GM23338 (cell line): Measurements from ENCODE around the gene OS9. TPM values are rescaled to one million over a fixed set of nuclear protein-coding genes. Genes with fewer than 3 reads are reported as not detected.
"Not testable (repeated sequence)": the region's sequence is repeated elsewhere in the genome, so short reads cannot be mapped to it uniquely, and the experiment has no call there.

ENCODE experiments used
- ATAC-seq: fragments of 200-7000 bp; cut with Tn5 transposase; 3 replicates; pipeline ENCODE4 v1.9.1; 2020
- DNase-seq: peaks from one replicate; pipeline ENCODE4 v3.0.0-alpha.2; 2015; ENCODE audit warnings: low spot score
- H2AFZ ChIP-seq: fragments of 200-600 bp; sonication (generic); 2 replicates; pipeline ENCODE4 v1.8.0; 2016; ENCODE audit warnings: antibody characterized with exemption, mild to moderate bottlenecking, moderate library complexity
- H3F3A ChIP-seq: fragments of 200-600 bp; sonication (generic); replicated peaks from 2 replicates; pipeline ENCODE4 v1.8.0; 2017; ENCODE audit warnings: antibody characterized with exemption, mixed run types, low read depth
- H3K27ac ChIP-seq: fragments of 200-600 bp; sonication (generic); 2 replicates; pipeline ENCODE4 v1.6.1; 2016; ENCODE audit warnings: low read depth
- H3K27me3 ChIP-seq: fragments of 200-600 bp; sonication (generic); 2 replicates; pipeline ENCODE4 v1.8.0; 2016; ENCODE audit warnings: mild to moderate bottlenecking, mixed run types, moderate library complexity; ENCODE audit not compliant: insufficient read depth
- H3K36me3 ChIP-seq: fragments of 200-600 bp; sonication (generic); 2 replicates; pipeline ENCODE4 v1.8.0; 2016; ENCODE audit warnings: mild to moderate bottlenecking; ENCODE audit not compliant: insufficient read depth
- H3K4me1 ChIP-seq: fragments of 200-600 bp; sonication (generic); 2 replicates; pipeline ENCODE4 v1.8.0; 2016; ENCODE audit warnings: mild to moderate bottlenecking, moderate library complexity; ENCODE audit not compliant: insufficient read depth
- H3K4me2 ChIP-seq: fragments of 200-600 bp; sonication (generic); 2 replicates; pipeline ENCODE4 v1.7.1; 2017; ENCODE audit warnings: mixed run types
- H3K4me3 ChIP-seq: fragments of 200-600 bp; sonication (generic); 2 replicates; pipeline ENCODE4 v1.6.1; 2016; ENCODE audit warnings: mixed run types
- H3K79me2 ChIP-seq: fragments of 200-600 bp; sonication (generic); replicated peaks from 2 replicates; pipeline ENCODE4 v1.8.0; 2017; ENCODE audit warnings: mild to moderate bottlenecking; ENCODE audit not compliant: insufficient read depth
- H3K9me2 ChIP-seq: fragments of 200-600 bp; sonication (generic); 2 replicates; pipeline ENCODE4 v1.8.0; 2017; ENCODE audit not compliant: insufficient read depth
- H4K20me1 ChIP-seq: fragments of 200-600 bp; sonication (generic); replicated peaks from 2 replicates; pipeline ENCODE4 v1.8.0; 2017; ENCODE audit warnings: mild to moderate bottlenecking; ENCODE audit not compliant: insufficient read depth
- H3K27ac Mint-ChIP-seq: 2 replicates; pipeline ENCODE4 v1.8.0; 2020; ENCODE audit warnings: inconsistent platforms, mild to moderate bottlenecking, moderate library complexity, mixed read lengths
- H3K27me3 Mint-ChIP-seq: 3 replicates; pipeline ENCODE4 v1.8.0; 2022; ENCODE audit warnings: low read depth, mild to moderate bottlenecking, moderate library complexity, mixed read lengths, inconsistent platforms; ENCODE audit not compliant: insufficient read depth, poor library complexity
- H3K36me3 Mint-ChIP-seq: 3 replicates; pipeline ENCODE4 v1.8.0; 2021; ENCODE audit warnings: low read depth, mild to moderate bottlenecking, inconsistent platforms, moderate library complexity, mixed read lengths
- H3K4me1 Mint-ChIP-seq: 3 replicates; pipeline ENCODE4 v1.8.0; 2020; ENCODE audit warnings: mild to moderate bottlenecking, inconsistent platforms, mixed read lengths
- H3K4me3 Mint-ChIP-seq: 3 replicates; pipeline ENCODE4 v1.8.0; 2021; ENCODE audit warnings: moderate library complexity, mild to moderate bottlenecking, inconsistent platforms, mixed read lengths
- H3K9me3 Mint-ChIP-seq: 3 replicates; pipeline ENCODE4 v1.8.0; 2020; ENCODE audit warnings: moderate library complexity, mild to moderate bottlenecking, inconsistent platforms, mixed read lengths
- CREB1 ChIP-seq: fragments of 250-450 bp; sonication (Bioruptor Pico); IDR thresholded peaks from 2 replicates; pipeline ENCODE4 v1.5.0; 2020; ENCODE audit warnings: low read depth, mild to moderate bottlenecking, moderate library complexity
- CTCF ChIP-seq, 2 experiments: fragments of 200-600 bp in 1 of 2; sonication (generic) in 1 of 2; conservative IDR thresholded peaks; 2 replicates each; pipeline versions ENCODE4 v1.5.1 to v1.6.1; 2016 to 2017; ENCODE audit warnings: antibody characterized with exemption in 2 of 2, low read depth in 2 of 2, mild to moderate bottlenecking in 2 of 2, moderate library complexity in 1 of 2
- ETS1 ChIP-seq: IDR thresholded peaks from 2 replicates; pipeline ENCODE4 v1.6.1; 2016; ENCODE audit warnings: antibody characterized with exemption
- JUNB ChIP-seq: IDR thresholded peaks from one replicate; pipeline ENCODE4 v1.6.1; 2016; ENCODE audit warnings: antibody characterized with exemption; ENCODE audit not compliant: unreplicated experiment
- NANOG ChIP-seq: IDR thresholded peaks from 2 replicates; pipeline ENCODE4 v1.6.1; 2016; ENCODE audit warnings: antibody characterized with exemption, borderline replicate concordance
- POLR2AphosphoS5 ChIP-seq: IDR thresholded peaks from 2 replicates; pipeline ENCODE4 v1.6.1; 2016; ENCODE audit warnings: antibody characterized with exemption, low read depth
- REST ChIP-seq: IDR thresholded peaks from one replicate; pipeline ENCODE4 v1.6.1; 2018; ENCODE audit warnings: antibody characterized with exemption; ENCODE audit not compliant: unreplicated experiment
- ZNF114 ChIP-seq: fragments of 250-450 bp; sonication (Bioruptor Pico); IDR thresholded peaks from 2 replicates; pipeline ENCODE4 v1.5.0; 2020; ENCODE audit warnings: mild to moderate bottlenecking, moderate library complexity
- long read RNA-seq: library from polyadenylated mRNA; unstranded; transcript quantifications from one replicate; pipeline ENCODE4 v2.0.0, GENCODE V29; 2020; ENCODE audit not compliant: unreplicated experiment
- polyA plus RNA-seq: library from polyadenylated mRNA; unstranded; fragments of >200 nt; fragmentation: Nextera tagmentation; extraction: Ambion mirVana; gene quantifications from 2 replicates; pipeline ENCODE4 v1.2.1, GENCODE V29; 2016
- total RNA-seq: library from RNA; depleted of rRNA; stranded (reverse); fragments of >200 nt; shearing (Covaris generic); gene quantifications from 2 replicates; pipeline ENCODE4 v1.2.3, GENCODE V29; 2014; rRNA removed

Gene OS9
- total RNA-seq: 66.1 and 79.7 TPM in 2 replicates
- polyA plus RNA-seq: 27.5 and 29.3 TPM in 2 replicates
- long read RNA-seq, transcript OS9-220 (14 exons, 2,135 nt): major isoform, 11 of 32 reads
- long read RNA-seq, transcript OS9-202 (15 exons, 2,691 nt): minor isoform, 5 of 32 reads
- long read RNA-seq, partial matches to known transcripts: 8 of 32 reads
- long read RNA-seq, other reads (novel, unspliced or antisense): 6 of 32 reads

GRCh38 chr12:57693659-57694458 is at the start of gene OS9:
OS9 (plus strand) TSS chr12:57694132; CDS start chr12:57694162, 30 bp downstream.
- Histone ChIP-seq H4K20me1 (no peaks in the 10 kb centered on the region), H3K4me2 (peak within 1 kb of the TSS; percentile 84), H3K36me3 (no peaks in the 10 kb centered on the region), H3K79me2 (0 out of 2 replicates have a peak, but pooled peaks cover 4% of the 10 kb centered on the region), H3K4me1 (peaks cover 4% of the 10 kb centered on the region; the same call in 1 of the 2 replicates), H3K4me3 (peak within 1 kb of the TSS; percentile 55), H2AFZ (peak within 1 kb of the TSS; percentile 3), H3K27ac (no peak within 1 kb of the TSS), H3F3A (no peaks in the 10 kb centered on the region), H3K9me2 (no peaks in the 10 kb centered on the region; the same call in 1 of the 2 replicates), H3K27me3 (no peaks in the 10 kb centered on the region)
- Mint-ChIP-seq H3K4me3 (no peak within 1 kb of the TSS), H3K36me3 (peaks cover 11% of the 10 kb centered on the region), H3K9me3 (0 out of 3 replicates have a peak, but pooled peaks cover 3% of the 10 kb centered on the region), H3K27ac (no peak within 1 kb of the TSS), H3K27me3 (peaks cover 4% of the 10 kb centered on the region), H3K4me1 (no peaks in the 10 kb centered on the region)
- peak; percentile 100 for DNase-seq
- peak; percentile 99 for ATAC-seq
- peak; percentile 87 for TF ChIP-seq POLR2AphosphoS5
- TF ChIP-seq REST: peak; percentile 25
- peak; percentile 80 for TF ChIP-seq ETS1
- TF ChIP-seq ZNF114: no peak
- TF ChIP-seq NANOG: 0 out of 2 replicates have a peak, but pooled peaks have one; percentile 42
- TF ChIP-seq JUNB: no peak
- TF ChIP-seq CREB1 (CRISPR knock-in tag): peak; percentile 76
- TF ChIP-seq CTCF (conservative IDR thresholded peaks at IDR 0.05; ENCODE audit: low read depth in 2 of 2): peak; percentile 69 to 73

GRCh38 chr12:57645990-57646658 is 47.8 kb upstream of the OS9 start:
- H3K27me3 Mint-ChIP-seq, H3K27ac Mint-ChIP-seq, H2AFZ ChIP-seq, H3K27me3 ChIP-seq, H3K4me2 ChIP-seq, H3K9me2 ChIP-seq, ATAC-seq, H4K20me1 ChIP-seq, H3K4me1 Mint-ChIP-seq, H3K27ac ChIP-seq, H3K36me3 ChIP-seq, H3K4me3 Mint-ChIP-seq, H3K79me2 ChIP-seq, H3K4me3 ChIP-seq, H3F3A ChIP-seq: not testable (repeated sequence)
- peaks cover 13% of the 10 kb centered on the region for H3K4me1 ChIP-seq
- peaks cover 41% of the 10 kb centered on the region for H3K9me3 Mint-ChIP-seq
- peak; percentile 84 for DNase-seq
- peaks cover 16% of the 10 kb centered on the region; the same call in 2 of the 3 replicates for H3K36me3 Mint-ChIP-seq

DNA sequence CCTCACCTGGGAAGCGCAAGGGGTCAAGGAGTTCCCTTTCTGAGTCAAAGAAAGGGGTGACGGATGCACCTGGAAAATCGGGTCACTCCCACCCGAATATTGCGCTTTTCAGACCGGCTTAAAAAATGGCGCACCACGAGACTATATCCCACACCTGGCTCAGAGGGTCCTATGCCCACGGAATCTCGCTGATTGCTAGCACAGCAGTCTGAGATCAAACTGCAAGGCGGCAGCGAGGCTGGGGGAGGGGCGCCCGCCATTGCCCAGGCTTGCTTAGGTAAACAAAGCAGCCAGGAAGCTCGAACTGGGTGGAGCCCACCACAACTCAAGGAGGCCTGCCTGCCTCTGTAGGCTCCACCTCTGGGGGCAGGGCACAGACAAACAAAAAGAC is 47.3 kb upstream of the OS9 start:
- H4K20me1 ChIP-seq, H3K79me2 ChIP-seq, H2AFZ ChIP-seq, H3K36me3 ChIP-seq, H3K4me3 Mint-ChIP-seq, H3F3A ChIP-seq, H3K27ac Mint-ChIP-seq, DNase-seq, H3K27me3 Mint-ChIP-seq, ATAC-seq, H3K4me3 ChIP-seq, H3K27ac ChIP-seq, H3K4me2 ChIP-seq, H3K9me2 ChIP-seq, H3K27me3 ChIP-seq, H3K4me1 Mint-ChIP-seq, H3K4me1 ChIP-seq: not testable (repeated sequence)
- H3K36me3 Mint-ChIP-seq: peaks cover 16% of the 10 kb centered on the region; the same call in 2 of the 3 replicates
- peaks cover 41% of the 10 kb centered on the region for H3K9me3 Mint-ChIP-seq
